HG03342 (cell line): ENCODE measurements around the gene ATP6V0D1.
"Not testable (repeated sequence)": the region's sequence is repeated elsewhere in the genome, so short reads cannot be mapped to it uniquely, and the experiment has no call there.

ENCODE experiments used
- ATAC-seq: cut with Tn5 transposase; IDR thresholded peaks from one replicate; pipeline ENCODE4 v1.9.1; 2021; ENCODE audit warnings: mild to moderate bottlenecking, moderate library complexity; ENCODE audit not compliant: unreplicated experiment

ATP6V0D1 gene

DNA sequence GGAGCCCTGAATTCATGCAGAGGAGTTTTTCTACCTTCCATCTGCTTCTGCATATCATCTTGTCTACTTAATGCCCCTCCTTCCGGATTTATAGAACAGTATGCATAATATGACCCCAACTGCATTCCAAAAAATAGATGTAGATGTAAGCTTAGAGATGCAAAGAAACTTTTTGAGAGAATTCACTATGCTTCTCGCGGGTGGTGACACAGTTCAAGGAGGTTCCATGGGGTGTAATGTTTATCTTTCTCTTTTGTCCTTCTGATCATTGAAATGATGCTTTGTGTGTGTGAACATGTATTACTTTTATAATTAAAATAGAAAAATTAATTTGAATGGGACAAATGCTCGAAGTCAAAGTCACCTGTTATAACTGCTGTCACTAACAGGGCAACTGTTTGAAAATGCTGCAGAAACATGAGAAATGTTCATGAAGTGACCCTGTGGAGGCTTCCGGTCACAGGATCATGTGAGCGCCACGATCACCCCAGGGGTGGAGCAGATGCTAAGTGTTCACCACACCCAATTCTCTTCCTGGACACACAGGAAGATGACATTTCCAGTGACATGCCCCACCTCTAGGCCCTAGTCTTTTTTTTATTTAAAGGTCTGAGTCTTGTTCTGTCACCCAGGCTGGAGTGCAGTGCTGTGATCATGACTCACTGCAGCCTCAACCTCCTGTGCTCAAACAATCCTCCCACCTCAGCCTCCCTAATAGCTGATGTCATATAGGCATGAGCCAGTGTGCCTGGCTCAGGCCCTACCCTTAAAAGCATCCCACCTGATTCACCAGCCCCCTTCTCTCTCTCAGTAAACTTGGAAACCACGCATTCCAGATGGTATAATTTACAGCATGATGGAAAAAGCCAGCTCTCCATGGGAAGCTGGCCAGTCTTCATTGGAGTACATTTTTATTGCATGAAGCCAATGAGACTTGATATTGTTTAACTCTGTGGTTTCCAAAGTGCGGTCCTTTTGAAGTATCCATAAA is 23.4 kb upstream of the ATP6V0D1 start:
- no peak for ATAC-seq

- no peak for ATAC-seq
These were observed 18.1 kb upstream of the ATP6V0D1 start for GRCh38 chr16:67499106-67499505.

- no peak for ATAC-seq
These were observed 9.6 kb upstream of the ATP6V0D1 start for GRCh38 chr16:67490335-67491096.

GRCh38 chr16:67489401-67490083 is 8.6 kb upstream of the ATP6V0D1 start:
- no peak for ATAC-seq

- ATAC-seq: not testable (repeated sequence)
These were observed 6.6 kb upstream of the ATP6V0D1 start for GRCh38 chr16:67487561-67487960.

DNA sequence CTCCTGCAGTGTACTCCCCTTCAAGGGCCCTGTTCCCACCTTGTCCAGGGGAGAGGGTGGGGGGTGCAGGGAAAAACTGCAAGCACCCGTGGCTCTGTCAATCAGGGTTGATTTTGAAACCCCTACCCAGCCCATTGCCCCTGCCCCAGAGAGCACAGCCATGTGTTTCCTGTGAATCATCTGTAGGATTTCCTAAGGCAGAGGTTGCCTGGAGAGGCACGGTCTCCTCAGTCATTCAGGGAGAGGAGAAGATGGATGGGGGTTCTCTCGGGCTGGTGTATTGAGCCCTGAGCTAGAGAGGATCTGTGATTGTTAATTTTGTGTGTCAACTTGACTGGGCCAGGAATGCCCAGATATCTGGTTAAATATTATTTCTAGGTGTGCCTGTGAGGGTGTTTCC is 5.8 kb upstream of the ATP6V0D1 start:
- no peak for ATAC-seq

DNA sequence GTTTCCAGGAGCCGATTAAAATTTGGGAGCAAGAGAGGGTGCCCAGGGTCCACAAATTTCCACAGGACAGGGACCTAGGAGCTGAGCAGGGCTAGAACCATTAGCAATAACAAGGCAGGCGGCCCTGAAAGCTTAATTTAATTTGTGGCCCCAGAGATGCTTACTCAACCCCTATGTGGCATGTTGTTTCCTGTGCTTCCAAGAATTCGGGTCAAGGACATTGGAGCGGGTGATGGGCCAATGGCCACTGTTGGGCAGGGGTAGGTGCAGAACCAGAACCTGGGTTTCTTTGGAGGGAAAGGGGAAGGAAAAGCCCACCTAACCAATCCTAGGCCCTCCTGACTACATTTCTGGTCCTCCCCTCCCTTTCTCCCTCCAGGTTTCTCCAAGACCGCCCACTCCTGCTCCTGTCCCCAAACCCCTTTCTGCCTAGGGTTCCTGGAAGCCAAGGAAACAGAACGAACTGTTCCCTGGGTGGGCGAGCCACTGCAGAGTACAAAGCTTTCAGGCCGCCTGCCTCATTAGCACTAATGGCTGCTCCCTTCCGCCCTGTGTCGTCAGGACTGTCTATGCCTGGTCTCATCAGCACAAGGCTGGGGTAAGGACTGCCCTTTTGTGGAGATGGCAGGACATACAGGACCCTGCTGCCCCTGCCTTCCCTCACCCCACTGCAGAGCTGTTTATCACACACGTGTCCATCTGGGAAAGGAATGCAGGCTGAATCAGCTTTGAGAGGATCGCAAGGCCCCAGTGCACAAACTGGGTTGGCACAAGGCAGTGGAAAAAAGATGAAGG is 3.0 kb upstream of the ATP6V0D1 start:
- ATAC-seq: no peak

- ATAC-seq: no peak
These were observed 2.2 kb upstream of the ATP6V0D1 start, which contains the start of gene AGRP for GRCh38 chr16:67483150-67483549. TSS of gene AGRP (minus strand) at chr16:67483547. CDS start at chr16:67483398, 149 bp downstream.

GRCh38 chr16:67482233-67482924 is 1.4 kb upstream of the ATP6V0D1 start:
- ATAC-seq: no peak

DNA sequence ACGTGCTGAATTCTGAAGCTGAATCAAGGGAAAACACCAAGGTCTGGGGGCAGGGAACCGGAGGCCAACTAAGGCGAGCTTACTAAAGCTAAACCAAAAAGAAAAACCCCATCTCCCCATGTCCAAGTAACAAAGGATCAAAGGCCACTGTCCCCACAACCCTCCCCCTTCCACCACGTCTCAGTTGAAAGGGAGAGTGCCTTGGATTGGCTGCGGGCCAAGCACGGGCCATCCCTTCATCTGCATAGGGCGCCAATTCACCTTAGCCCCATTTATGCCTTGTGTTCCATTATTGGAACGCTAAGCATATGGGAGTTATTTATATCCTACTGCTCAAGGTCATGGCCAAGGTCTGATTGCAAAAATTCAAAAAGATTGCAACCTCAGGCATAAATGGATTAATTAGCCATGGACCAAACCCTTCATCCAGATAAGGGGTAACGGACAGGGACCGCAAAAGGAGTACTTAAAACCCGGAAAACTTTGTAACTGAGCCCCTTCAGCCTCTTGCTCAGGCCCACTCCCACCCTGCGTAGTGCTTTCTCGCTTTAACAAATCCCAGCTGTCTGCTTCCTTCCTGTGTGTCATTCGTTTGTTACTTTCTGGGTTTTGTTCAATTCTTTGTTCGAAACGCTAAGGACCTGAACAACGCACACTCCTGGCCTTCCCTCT is 740 bp upstream of the ATP6V0D1 start:
- ATAC-seq: peak; percentile 5

DNA sequence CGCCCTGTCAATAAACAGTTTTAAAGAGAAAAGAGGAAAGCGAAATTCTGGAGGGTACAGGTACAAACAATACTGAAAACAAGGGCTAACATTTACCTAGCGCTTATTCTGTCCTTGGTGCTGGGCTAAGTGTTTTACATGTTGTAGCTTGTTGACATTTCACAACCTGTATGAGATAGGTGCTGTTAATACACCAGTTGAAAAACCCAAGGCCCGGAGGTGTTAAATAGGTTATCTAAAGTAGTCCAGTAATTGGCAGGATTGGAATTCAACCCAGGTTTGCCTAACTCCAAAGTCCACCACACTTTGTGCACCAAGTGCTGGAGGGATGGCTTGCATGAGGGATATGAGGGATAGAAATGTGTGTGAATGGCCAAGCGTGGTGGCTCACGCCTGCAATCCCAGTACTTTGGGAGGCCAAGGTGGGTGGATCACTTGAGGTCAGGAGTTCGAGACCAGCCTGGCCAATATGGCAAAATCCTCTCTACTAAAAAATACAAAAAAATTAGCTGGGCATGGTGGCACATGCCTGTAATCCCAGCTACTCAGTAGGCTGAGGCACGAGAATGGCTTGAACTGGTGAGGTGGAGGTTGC is 2.9 kb downstream of the ATP6V0D1 start:
- no peak for ATAC-seq

- no peak for ATAC-seq
These were observed 6.2 kb downstream of the ATP6V0D1 start for GRCh38 chr16:67474551-67475455.

DNA sequence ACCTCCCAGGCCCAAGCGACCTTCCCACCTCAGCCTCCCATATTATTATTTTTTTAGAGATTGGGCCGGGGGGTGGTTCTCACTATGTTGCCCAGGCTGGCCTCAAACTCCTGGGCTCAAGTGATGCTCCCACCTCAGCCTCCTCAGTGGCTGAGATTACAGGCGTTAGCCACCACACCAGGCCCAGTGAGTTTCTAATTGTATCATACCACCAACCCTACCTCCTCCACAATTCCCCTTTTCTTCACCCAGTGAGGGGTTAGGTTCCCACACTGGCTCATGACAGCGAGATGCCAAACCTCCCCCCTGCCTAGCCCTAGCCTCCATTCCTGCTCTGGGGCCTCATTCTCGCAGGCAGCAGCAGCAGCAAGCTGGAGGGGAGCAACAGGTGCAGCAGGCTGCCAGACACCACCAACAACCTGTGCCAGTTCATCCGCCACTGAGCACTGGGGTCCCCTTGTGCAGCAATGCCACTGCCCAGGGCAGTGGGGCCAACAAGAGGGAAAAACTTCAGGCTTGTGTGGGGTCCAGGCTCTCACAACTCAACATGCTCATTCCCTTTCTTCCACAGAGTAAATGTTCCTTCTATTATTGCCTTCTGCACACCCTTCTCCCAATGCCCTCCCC is 9.1 kb downstream of the ATP6V0D1 start:
- ATAC-seq: no peak

- ATAC-seq: no peak
These were observed 10.6 kb downstream of the ATP6V0D1 start for GRCh38 chr16:67470359-67470758.

- ATAC-seq: no peak
These were observed 12.2 kb downstream of the ATP6V0D1 start for GRCh38 chr16:67468731-67469130.

GRCh38 chr16:67466581-67466980 is 14.4 kb downstream of the ATP6V0D1 start:
- ATAC-seq: no peak

DNA sequence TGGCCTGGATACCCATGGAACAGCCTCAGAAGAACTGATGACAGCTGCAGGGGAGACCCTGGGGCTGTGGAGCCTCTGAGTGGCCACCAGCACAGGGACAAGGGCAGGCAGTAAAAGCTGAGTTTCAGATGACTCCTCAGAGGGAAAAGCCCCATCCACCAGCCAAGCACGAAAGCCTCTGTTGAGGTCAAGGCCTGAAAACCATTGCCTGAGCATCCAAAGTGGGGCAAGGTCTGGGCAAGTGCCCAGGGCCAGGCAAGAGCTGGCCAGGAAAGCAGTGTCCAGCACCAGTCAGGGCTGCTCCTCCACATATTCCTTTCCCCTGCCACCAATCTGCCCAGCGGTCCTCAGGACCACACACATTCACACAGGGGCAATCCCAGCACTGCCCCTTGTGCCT is 16.4 kb downstream of the ATP6V0D1 start:
- no peak for ATAC-seq
